GM19193 (cell line): ENCODE measurements around the gene DAPL1.

ENCODE experiments used
- POLR2A ChIP-seq: IDR thresholded peaks from 4 replicates; pipeline ENCODE4 v1.6.1; 2011; ENCODE audit not compliant: insufficient read depth, insufficient read length; ENCODE audit errors: extremely low read depth

DAPL1 gene

GRCh38 chr2:158803506-158803905 lies 8.4 kb downstream of the DAPL1 start:
- TF ChIP-seq POLR2A, result no peak

- TF ChIP-seq POLR2A, result no peak
Observed at GRCh38 chr2:158805255-158805654, 10.1 kb downstream of the DAPL1 start.

GRCh38 chr2:158805936-158806335 lies 10.8 kb downstream of the DAPL1 start:
- no peak for TF ChIP-seq POLR2A

GRCh38 chr2:158806941-158807340 lies 11.8 kb downstream of the DAPL1 start:
- TF ChIP-seq POLR2A, result no peak

- TF ChIP-seq POLR2A, result no peak
Observed at GRCh38 chr2:158808426-158808825, 13.3 kb downstream of the DAPL1 start.

GRCh38 chr2:158809816-158810215 lies 14.7 kb downstream of the DAPL1 start:
- TF ChIP-seq POLR2A, result no peak

- TF ChIP-seq POLR2A, result no peak
Observed at GRCh38 chr2:158810731-158811460, 15.8 kb downstream of the DAPL1 start.

- no peak for TF ChIP-seq POLR2A
Observed at GRCh38 chr2:158815166-158815565, 20.0 kb downstream of the DAPL1 start.

GRCh38 chr2:158815658-158816057 lies 20.5 kb downstream of the DAPL1 start:
- no peak for TF ChIP-seq POLR2A

GRCh38 chr2:158817588-158817987 lies 22.5 kb downstream of the DAPL1 start:
- TF ChIP-seq POLR2A, result no peak

GRCh38 chr2:158818511-158818910 lies 23.4 kb downstream of the DAPL1 start:
- no peak for TF ChIP-seq POLR2A

- TF ChIP-seq POLR2A, result no peak
Observed at GRCh38 chr2:158822193-158822592, 27.1 kb downstream of the DAPL1 start.

- TF ChIP-seq POLR2A, result no peak
Observed at GRCh38 chr2:158823486-158824237, 28.5 kb downstream of the DAPL1 start.

GRCh38 chr2:158825021-158825420 lies 29.9 kb downstream of the DAPL1 start:
- no peak for TF ChIP-seq POLR2A

GRCh38 chr2:158826965-158827364 lies 31.8 kb downstream of the DAPL1 start:
- TF ChIP-seq POLR2A, result no peak
